Activated CD4-positive, alpha-beta T cell treated with anti-CD3 and anti-CD28 coated beads for 4 hours (primary cell): Measurements from ENCODE around the gene CCL7.

ENCODE experiments used
- DNase-seq, 2 donors: peaks; one replicate each; pipeline ENCODE4 v3.0.0-alpha.2; 2020

CCL7 gene

DNA sequence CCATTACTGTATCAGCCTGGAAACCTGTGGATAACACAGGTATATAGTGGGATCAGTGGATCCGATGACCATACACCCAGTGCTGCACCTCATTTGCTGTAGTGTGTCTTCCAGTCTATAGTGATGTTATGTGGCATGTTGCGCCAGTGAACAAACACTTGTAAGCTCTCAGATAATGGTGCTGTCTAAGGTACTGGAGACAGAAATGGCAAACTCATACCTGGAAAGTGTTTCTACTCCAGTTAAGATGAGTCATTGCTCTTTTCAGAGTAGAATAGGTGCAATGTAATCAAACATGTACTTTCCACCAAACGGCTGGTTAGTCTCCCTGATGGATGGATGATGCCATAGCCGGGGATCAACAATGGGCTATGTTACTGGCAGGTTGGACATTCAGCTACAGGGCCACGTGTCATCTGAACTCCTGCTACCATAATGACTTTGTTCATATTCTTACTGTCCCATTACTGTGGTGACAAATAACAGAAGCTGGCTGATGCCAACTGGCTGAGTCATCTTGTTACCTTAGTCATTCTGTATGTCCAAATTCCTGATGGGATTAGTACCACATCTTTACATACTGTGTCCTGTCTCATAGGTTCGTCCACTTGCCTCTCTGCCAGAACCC, 21.8 kb downstream of the CCL7 start:
- no peak for DNase-seq

DNA sequence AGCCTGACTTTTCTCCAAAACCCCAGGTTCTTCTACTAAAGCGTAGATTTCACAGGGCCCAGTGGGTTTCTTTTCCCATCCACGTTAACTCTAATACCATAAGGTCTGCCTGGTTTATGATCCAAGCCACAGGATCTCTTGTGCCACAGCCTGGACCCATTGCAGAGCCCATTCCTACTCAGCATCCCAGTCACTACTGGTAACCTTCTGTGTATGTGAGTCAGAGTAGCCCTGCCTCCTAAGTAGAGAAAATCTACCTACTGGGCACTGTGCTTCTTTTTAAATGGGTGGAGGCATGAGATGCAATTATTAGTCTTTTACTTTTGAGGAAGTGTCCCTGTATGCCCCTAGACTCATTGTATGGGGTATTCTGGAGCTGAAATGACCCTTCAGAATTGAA, 29.0 kb downstream of the CCL7 start:
- no peak for DNase-seq

DNA sequence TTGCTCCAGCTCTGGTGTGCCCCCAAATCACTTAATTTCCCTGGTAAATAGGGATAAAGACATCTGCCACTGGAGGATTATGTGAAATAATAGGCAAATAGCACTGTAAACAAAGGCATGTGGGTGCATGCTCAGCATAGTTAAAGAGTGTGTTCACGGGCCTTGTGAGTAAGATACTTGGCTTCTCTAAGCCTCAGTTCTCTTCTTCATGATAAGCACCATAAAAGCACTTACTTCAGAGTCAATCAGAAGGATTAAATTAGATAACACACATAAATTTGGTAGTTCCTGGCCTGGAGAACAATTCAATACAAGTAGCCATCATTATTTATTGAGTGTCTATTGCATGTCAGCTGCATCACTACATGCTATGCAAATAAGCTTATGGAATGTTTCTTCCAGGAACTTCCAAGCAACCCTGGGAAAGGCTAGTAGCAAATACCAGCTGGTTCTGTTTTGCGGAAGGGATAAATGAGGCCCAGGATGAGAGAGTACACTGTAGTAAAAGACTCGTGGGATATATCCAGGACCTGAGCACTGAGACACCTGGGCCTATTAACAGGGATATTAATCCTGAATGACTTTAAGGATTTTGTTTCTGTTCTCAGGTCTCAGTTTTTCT, 30.0 kb downstream of the CCL7 start:
- no peak for DNase-seq

DNA sequence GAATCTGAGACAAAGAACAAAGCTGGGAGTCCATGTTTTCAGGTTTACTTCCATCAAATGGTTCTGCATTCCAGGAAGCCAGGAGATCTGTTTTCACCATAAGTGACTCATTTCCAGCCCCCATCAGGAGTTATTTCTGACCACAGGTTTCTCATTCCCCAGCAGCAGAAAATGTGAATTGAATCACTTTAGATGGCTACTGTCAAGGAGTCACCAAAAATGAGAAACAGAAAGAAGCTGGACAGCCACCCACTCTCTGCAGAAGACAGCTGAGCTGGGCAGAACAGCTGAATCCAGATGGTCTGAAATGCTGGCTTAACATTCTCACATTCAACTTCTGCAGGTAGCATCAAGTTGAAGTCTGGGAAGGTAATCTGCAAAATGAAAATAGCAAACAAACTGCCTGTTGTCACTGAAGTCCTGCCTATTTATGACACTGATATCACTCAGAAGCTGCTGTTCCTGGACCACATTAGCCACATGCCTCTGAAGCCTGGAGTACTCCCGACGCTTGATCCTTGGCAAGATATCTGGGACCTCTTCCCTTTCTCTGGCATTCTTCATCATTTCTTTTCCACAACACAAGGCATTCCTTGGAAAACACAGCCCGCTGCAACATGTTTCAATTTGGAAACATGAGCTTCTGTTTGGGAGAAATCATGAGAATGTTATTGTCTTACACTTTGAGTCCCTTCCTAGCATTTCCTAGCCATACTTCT, 30.8 kb downstream of the CCL7 start:
- DNase-seq, result no peak

GRCh38 chr17:34301986-34302385, 32.0 kb downstream of the CCL7 start:
- DNase-seq, result no peak

- DNase-seq, result no peak
Measured at GRCh38 chr17:34302636-34303035, 32.6 kb downstream of the CCL7 start.

GRCh38 chr17:34303606-34304005, 33.6 kb downstream of the CCL7 start:
- DNase-seq, result no peak

GRCh38 chr17:34305061-34305460, 35.0 kb downstream of the CCL7 start:
- no peak for DNase-seq

- DNase-seq, result no peak
Measured at GRCh38 chr17:34305606-34306005, 35.6 kb downstream of the CCL7 start.

DNA sequence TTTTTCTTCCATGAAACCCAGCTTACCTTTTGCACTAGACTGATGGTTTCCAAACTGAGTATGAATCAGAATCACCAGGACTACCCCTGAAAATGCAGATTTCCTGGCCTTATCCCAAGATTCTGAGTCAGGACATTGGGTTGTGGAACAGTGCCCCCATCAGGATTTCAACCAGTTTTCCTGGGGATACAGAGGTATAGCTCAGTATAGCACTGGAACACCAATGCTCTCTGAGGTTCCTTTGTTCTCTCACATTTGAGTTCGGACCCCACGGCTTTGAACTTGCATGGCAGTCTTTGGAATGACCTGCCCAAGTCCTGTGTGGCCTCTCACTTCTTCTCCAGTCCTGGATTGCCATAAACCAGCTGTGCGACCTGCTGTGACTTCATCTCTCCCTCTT, 36.4 kb downstream of the CCL7 start:
- no peak for DNase-seq

DNA sequence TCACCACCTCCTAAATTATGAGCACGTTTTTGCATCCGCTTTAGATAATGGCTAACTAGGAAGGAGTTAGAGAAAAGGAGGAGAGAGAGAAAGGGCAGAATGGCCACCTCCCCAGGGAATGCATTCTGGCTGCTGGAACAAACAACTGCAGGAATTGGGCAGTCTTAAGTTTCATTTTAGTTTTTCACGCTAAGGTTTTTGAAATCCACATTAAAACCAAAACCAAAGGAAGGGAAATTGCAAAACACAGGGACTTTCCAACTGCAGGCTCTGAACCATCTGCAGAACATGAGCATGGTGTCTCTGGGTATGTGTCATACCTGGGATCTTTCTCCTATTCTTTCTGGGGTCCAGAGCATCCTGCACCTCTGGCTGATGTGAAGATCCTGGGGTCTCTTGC, 37.1 kb downstream of the CCL7 start:
- DNase-seq, result no peak

DNA sequence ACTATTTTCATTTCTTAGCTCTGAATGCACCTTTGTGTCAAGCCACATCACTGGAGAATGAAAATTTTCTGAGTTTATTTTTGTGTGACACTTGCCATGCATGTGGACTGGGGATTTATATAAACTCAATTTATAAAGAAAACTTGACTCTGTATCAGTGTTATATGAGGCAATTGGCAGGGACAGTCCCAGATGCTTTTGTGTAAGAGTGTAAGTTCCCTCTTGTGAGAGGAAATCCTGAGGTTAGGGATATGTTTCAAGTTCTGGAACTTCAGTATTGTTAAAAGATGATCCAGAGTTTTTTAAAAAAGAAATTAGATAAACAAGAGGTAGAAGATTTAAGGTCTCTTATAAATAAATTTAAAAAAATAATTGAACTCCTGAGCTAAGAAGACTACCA, 38.4 kb downstream of the CCL7 start:
- no peak for DNase-seq

DNA sequence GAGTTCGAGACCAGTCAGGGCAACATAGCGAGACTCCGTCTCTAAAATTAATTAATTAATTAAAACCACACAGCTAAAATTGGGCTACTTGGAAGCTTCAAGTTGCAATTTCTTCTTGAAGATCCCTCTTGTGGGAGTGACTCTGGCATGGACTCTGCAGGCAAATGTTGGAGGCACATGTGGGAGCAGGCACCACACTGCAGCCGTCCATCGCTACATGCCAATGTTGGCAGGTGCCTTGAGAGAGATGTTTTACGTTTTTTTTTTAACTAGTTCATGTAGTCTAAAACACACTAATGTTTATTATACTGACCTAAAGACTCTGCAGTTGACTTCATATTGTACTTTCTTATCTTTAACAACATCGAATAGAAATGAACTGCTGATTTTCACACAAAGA, 41.3 kb downstream of the CCL7 start:
- DNase-seq, result no peak

DNA sequence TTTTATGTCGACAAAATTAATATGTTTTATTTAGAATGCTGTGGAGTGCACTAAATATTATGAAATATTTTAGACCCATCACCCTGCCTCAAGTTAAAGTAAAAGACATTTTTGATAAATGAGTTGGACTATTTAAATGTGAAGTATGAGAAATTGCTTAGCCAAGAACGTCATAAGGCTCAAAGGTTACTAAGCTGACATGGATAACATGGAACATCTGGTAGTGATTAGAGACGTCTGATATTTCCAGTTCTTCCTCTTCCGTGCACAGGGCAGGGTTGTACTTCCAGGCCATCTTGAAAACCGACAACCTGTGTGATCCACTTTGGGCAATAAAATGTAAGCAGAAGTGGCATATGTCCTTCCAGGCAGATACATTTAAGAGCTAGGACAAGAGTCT, 42.1 kb downstream of the CCL7 start:
- DNase-seq, result no peak

DNA sequence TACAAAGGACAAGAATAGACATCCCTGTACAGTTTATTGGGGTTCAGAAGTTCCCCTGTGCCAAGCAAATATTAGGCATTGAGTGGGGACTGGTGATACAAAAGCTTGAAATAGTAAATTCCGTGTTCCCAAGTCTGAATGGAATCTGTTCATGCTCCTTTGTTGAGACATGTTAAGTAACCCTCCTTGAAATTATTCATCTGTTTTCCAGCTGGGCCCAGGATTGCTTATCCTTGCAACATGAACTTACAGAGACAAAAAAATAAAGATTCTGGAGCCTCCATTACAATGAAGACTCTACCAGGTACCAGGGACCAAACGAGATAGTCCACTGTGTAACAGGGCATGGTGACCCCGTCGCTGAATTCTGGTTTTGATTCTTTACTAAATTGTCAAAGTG, 43.1 kb downstream of the CCL7 start:
- DNase-seq, result no peak

DNA sequence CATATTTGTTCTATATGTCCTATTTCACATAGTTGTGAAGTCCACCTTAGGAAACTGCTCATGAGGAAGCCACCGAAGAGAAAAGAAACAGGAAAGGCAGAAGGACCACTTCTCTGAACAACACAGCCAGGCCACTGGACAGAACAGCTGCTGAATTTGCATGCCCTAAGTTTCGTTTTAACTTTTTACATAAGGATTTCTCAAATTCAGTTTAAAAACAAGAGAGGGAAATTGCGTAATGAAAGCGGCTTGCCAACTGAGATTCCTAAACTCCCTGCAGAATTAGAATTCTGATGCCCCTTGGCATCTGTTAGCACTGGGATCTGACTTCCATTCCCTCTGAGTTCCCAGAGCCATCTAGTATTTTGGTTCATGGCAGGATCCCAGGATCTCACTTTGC, 44.3 kb downstream of the CCL7 start:
- DNase-seq, result no peak

GRCh38 chr17:34318474-34318873, 48.5 kb downstream of the CCL7 start:
- no peak for DNase-seq

DNA sequence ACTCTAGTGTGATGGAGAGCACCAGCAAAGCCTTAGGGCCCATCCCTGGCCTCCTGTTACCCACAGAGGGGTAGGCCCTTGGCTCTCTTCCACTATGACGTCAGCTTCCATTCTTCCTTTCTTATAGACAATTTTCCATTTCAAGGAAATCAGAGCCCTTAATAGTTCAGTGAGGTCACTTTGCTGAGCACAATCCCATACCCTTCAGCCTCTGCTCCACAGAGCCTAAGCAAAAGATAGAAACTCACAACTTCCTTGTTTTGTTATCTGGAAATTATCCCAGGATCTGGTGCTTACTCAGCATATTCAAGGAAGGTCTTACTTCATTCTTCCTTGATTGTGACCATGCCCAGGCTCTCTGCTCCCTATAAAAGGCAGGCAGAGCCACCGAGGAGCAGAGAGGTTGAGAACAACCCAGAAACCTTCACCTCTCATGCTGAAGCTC, 49.0 kb downstream of the CCL7 start, which contains the start of gene CCL8:
TSS of gene CCL8 (plus strand) at position 397 of the 445 bp plus-strand sequence. CDS start 67 bp downstream, outside the sequence.
- no peak for DNase-seq
